Breast epithelium (tissue), 3 donors: Measurements from ENCODE around the gene IL13.

Experiments
- CTCF ChIP-seq, 3 donors: fragments of 450-650 bp; IDR thresholded peaks; one replicate each; pipeline ENCODE4 v1.5.1; 2016 to 2017; ENCODE audit warnings: antibody characterized with exemption in 3 of 3, mild to moderate bottlenecking in 3 of 3, moderate library complexity in 3 of 3
- POLR2A ChIP-seq: fragments of 450-650 bp; IDR thresholded peaks from one replicate; pipeline ENCODE4 v1.6.1; 2016; ENCODE audit warnings: antibody characterized with exemption, mild to moderate bottlenecking, moderate library complexity
- POLR2AphosphoS5 ChIP-seq, 3 donors: sonication (generic); formaldehyde crosslinking; IDR thresholded peaks; one replicate each; pipeline ENCODE4 v1.6.1; 2017; ENCODE audit warnings: antibody characterized with exemption in 3 of 3

GRCh38 chr5:132687995-132688394 is 30.0 kb downstream of the IL13 start:
- TF ChIP-seq CTCF (IDR thresholded peaks at IDR 0.05) (no peak), POLR2A (no peak), POLR2AphosphoS5 (IDR thresholded peaks at IDR 0.05) (no peak)
